ENCODE results near the gene DIRAS2. TPM values are rescaled to one million over a fixed set of nuclear protein-coding genes. Genes with fewer than 3 reads are reported as not detected.

The DIRAS2 gene
- total and polyA plus RNA-seq, 2 of the 13 experiments (the other 11 are each of a cell fraction or from before 2014, with no cell fraction given), result not detected

DNA sequence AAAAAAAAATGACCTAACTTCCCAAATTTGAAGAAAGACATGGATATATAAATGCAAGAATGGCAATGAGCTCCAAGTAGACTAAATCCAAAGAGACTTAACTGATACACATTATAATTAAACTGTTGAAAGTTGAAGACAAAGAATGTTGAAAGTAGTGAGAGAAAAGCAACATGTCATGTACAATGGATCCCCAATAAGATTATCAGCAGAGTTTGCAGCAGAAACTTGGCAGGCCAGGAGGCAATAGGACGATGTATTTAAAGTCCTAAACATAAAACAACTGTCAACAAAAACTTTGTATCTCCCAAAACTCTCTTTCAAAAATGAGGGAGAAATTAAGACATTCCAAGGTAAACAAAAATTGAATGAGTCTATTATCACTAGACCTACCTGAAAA, 8.6 kb upstream of the DIRAS2 start (continued):
- TF ChIP-seq, protein P1, sequence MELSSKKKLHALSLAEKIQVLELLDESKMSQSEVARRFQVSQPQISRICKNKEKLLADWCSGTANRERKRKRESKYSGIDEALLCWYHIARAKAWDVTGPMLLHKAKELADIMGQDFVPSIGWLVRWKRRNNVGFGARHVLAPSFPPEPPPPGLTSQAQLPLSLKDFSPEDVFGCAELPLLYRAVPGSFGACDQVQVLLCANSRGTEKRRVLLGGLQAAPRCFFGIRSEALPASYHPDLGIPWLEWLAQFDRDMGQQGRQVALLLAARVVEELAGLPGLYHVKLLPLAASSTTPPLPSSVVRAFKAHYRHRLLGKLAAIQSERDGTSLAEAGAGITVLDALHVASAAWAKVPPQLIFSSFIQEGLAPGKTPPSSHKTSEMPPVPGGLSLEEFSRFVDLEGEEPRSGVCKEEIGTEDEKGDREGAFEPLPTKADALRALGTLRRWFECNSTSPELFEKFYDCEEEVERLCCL (CRISPR knock-in tag; IDR thresholded peaks at IDR 0.05; ENCODE audit: borderline replicate concordance), result no peak
- TF ChIP-seq ZNF550 (CRISPR knock-in tag; IDR thresholded peaks at IDR 0.05; ENCODE audit: borderline replicate concordance) (no peak), ZSCAN30 (CRISPR knock-in tag; IDR thresholded peaks at IDR 0.05) (no peak), ZNF878 (CRISPR knock-in tag; IDR thresholded peaks at IDR 0.05) (no peak), RBFOX2 (IDR thresholded peaks at IDR 0.05; ENCODE audit: low read depth, low read length) (no peak), CHCHD3 (CRISPR knock-in tag; IDR thresholded peaks at IDR 0.05) (no peak), ZNF788 (CRISPR knock-in tag; IDR thresholded peaks at IDR 0.05; ENCODE audit: borderline replicate concordance) (no peak), ZNF629 (CRISPR knock-in tag; conservative IDR thresholded peaks at IDR 0.05) (no peak), HOXA9 (CRISPR knock-in tag; IDR thresholded peaks at IDR 0.05; ENCODE audit: borderline replicate concordance) (no peak), ZMYM3 (CRISPR knock-in tag; IDR thresholded peaks at IDR 0.05) (no peak)
- TF ChIP-seq, protein P2, sequence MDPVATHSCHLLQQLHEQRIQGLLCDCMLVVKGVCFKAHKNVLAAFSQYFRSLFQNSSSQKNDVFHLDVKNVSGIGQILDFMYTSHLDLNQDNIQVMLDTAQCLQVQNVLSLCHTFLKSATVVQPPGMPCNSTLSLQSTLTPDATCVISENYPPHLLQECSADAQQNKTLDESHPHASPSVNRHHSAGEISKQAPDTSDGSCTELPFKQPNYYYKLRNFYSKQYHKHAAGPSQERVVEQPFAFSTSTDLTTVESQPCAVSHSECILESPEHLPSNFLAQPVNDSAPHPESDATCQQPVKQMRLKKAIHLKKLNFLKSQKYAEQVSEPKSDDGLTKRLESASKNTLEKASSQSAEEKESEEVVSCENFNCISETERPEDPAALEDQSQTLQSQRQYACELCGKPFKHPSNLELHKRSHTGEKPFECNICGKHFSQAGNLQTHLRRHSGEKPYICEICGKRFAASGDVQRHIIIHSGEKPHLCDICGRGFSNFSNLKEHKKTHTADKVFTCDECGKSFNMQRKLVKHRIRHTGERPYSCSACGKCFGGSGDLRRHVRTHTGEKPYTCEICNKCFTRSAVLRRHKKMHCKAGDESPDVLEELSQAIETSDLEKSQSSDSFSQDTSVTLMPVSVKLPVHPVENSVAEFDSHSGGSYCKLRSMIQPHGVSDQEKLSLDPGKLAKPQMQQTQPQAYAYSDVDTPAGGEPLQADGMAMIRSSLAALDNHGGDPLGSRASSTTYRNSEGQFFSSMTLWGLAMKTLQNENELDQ (CRISPR knock-in tag; IDR thresholded peaks at IDR 0.05; ENCODE audit: borderline replicate concordance), result no peak
- TF ChIP-seq, protein P3, sequence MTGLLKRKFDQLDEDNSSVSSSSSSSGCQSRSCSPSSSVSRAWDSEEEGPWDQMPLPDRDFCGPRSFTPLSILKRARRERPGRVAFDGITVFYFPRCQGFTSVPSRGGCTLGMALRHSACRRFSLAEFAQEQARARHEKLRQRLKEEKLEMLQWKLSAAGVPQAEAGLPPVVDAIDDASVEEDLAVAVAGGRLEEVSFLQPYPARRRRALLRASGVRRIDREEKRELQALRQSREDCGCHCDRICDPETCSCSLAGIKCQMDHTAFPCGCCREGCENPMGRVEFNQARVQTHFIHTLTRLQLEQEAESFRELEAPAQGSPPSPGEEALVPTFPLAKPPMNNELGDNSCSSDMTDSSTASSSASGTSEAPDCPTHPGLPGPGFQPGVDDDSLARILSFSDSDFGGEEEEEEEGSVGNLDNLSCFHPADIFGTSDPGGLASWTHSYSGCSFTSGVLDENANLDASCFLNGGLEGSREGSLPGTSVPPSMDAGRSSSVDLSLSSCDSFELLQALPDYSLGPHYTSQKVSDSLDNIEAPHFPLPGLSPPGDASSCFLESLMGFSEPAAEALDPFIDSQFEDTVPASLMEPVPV (CRISPR knock-in tag; IDR thresholded peaks at IDR 0.05), result no peak
